ENCODE measurements around the gene GSDME.

GSDME gene

DNA sequence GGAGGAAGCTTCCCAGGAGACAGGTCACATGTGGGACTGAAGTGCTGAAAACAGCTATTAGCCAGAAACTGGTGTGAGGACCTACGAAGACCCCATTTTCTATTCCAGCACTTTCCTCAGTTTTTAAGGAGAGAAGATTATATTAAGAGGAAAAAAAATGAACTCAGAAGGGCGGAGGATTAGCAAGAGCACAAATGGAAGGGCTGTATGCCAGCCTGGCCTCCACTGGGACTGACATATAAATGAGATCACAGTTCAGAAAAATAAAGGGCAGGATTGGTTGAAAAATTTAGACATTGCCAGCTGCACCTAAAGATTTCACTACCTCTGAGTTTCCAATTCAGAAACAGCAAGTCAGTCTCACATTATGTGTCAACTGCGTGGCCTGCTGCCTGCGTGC is 53.0 kb downstream of the GSDME start:
- Histone ChIP-seq H3K9me3 (no peaks in the 10 kb centered on the region), H3K4me1 (no peaks in the 10 kb centered on the region), H3K4me3 (ENCODE audit: low read depth, low read length) (no peak overlapping the region), H3K36me3 (no peaks in the 10 kb centered on the region), H3K27me3 (no peaks in the 10 kb centered on the region)
- TF ChIP-seq CTCF (IDR thresholded peaks at IDR 0.05; ENCODE audit: low read depth, low read length), result no peak
- no peak for DNase-seq

DNA sequence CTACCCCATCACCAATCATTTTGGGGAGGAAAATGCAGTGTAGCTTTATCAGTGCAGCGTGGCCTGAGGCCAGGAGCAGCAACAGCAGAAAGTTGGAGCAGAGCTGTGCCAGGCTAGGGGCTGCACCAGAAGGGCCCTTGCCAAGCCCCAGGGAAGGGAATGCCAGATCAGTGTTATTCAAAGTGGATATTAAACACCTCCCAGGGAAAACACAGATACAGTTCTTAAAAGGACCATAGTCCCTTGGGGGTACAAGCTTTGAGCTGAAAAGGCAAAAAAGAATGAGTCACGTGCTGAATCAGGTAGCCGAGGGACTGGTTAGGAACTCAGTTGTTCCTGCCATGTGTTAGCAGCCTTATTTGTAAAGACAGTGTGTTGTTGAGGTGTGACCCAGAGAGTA is 54.0 kb downstream of the GSDME start:
- no peak for DNase-seq
- no peaks in the 10 kb centered on the region for H3K27me3 ChIP-seq
- no peaks in the 10 kb centered on the region for H3K36me3 ChIP-seq
- H3K4me1 ChIP-seq, result no peaks in the 10 kb centered on the region
- no peak overlapping the region for H3K4me3 ChIP-seq (ENCODE audit: low read depth, low read length)
- no peak for TF ChIP-seq CTCF (IDR thresholded peaks at IDR 0.05; ENCODE audit: low read depth, low read length)
- no peaks in the 10 kb centered on the region for H3K9me3 ChIP-seq

GRCh38 chr7:24702755-24703154 is 54.5 kb downstream of the GSDME start:
- no peak for TF ChIP-seq CTCF (IDR thresholded peaks at IDR 0.05; ENCODE audit: low read depth, low read length)
- no peak for DNase-seq
- Histone ChIP-seq H3K27me3 (no peaks in the 10 kb centered on the region), H3K9me3 (no peaks in the 10 kb centered on the region), H3K4me1 (no peaks in the 10 kb centered on the region), H3K4me3 (ENCODE audit: low read depth, low read length) (no peak overlapping the region), H3K36me3 (no peaks in the 10 kb centered on the region)

DNA sequence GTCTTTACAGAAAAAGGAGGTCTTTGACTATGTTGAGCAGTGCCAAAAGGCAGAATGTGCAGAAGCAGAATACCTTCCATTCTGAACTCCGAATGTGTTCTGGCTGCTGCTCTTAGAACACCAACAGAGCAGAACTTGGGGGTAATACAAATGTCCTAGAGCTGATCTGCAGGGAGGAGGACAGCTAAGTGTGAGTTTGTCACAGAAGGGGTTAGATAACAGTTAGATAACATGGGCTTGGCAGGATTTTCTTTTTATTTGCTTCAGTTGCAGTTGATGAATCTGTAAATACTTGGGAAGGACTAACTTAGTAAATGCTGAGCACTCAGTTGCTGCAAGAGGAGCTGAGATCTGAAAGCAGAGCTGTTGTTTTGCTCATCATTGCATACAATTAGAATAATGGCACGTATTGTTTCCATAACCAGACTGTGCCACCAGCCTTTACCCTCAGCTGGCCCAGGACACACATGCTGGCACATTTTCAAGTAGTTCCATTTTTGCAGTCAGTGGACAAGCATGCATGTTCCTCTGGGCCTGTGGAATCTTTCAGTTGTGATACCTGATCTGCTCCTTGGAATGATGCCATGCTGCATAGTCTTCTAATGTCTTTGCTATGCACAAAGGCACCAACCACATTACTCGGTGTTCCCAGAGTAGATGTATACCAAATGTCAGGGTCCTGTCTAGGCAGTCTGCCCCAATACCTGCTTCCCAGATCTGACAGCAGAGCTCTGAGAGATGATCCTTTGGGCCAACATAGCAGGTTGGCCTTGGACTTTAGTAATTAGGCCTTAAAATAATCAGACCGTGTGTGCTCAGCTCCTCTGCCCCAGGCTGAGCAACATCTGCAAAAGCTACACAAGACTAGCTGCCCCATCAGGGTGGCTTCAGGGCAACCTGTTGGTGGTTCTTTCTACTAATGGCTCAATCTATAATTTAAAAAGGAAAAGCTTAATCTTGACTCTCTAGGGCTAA is 55.7 kb downstream of the GSDME start:
- Histone ChIP-seq H3K9me3 (no peaks in the 10 kb centered on the region), H3K36me3 (no peaks in the 10 kb centered on the region), H3K27me3 (no peaks in the 10 kb centered on the region), H3K4me1 (no peaks in the 10 kb centered on the region), H3K4me3 (ENCODE audit: low read depth, low read length) (no peak overlapping the region)
- TF ChIP-seq CTCF (IDR thresholded peaks at IDR 0.05; ENCODE audit: low read depth, low read length), result no peak
- DNase-seq, result no peak

GRCh38 chr7:24700521-24701260 is 56.6 kb downstream of the GSDME start:
- TF ChIP-seq CTCF (IDR thresholded peaks at IDR 0.05; ENCODE audit: low read depth, low read length), result no peak
- Histone ChIP-seq H3K36me3 (no peaks in the 10 kb centered on the region), H3K4me3 (ENCODE audit: low read depth, low read length) (no peak overlapping the region), H3K4me1 (no peaks in the 10 kb centered on the region), H3K27me3 (no peaks in the 10 kb centered on the region), H3K9me3 (no peaks in the 10 kb centered on the region)
- no peak for DNase-seq
